ENCODE data around the gene RUNDC3A. TPM values are rescaled to one million over a fixed set of nuclear protein-coding genes. Genes with fewer than 3 reads are reported as not detected.

RUNDC3A gene
- total and polyA plus RNA-seq, 2 of the 13 experiments (the other 11 are each of a cell fraction or from before 2014, with no cell fraction given), result 0.25 TPM; not detected in 1

DNA sequence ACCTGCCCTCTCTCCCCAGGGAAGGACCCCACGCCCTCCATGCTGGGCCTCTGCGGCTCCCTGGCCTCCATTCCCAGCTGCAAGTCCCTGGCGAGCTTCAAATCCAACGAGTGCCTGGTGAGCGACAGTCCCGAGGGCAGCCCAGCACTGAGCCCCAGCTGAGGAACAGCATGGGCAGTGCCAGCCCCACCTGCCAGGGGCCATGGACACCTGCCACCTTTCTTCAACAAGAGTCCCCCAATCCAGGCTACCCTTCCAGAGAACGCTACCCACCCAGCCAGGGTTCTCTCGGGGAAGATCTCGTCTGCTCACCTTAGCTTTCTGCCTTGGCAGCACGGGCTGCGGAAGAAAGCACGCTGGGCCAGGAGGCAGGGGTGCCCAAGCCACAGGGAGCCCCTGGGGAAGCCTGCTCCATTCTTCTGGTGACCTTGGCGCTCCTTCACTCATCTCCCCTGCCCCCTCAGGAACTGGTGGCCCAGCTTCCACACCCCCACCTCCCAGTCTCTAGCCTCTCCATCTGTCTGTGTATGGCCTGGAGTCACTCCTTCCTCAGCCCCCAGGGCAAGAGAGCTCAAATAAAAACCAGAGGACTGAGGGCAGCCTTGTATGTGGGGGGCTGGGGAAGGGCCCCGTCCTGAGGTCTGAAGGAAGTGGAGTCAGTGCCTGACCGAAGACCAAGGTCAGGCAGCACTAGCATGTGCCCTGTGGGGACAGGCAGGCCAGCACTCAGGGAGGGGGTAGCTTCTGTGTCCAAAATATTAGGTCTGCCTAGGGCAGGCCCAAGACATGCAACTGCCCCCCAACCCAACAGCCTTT, 9.9 kb downstream of the RUNDC3A start (continued):
- TF ChIP-seq, protein P1, sequence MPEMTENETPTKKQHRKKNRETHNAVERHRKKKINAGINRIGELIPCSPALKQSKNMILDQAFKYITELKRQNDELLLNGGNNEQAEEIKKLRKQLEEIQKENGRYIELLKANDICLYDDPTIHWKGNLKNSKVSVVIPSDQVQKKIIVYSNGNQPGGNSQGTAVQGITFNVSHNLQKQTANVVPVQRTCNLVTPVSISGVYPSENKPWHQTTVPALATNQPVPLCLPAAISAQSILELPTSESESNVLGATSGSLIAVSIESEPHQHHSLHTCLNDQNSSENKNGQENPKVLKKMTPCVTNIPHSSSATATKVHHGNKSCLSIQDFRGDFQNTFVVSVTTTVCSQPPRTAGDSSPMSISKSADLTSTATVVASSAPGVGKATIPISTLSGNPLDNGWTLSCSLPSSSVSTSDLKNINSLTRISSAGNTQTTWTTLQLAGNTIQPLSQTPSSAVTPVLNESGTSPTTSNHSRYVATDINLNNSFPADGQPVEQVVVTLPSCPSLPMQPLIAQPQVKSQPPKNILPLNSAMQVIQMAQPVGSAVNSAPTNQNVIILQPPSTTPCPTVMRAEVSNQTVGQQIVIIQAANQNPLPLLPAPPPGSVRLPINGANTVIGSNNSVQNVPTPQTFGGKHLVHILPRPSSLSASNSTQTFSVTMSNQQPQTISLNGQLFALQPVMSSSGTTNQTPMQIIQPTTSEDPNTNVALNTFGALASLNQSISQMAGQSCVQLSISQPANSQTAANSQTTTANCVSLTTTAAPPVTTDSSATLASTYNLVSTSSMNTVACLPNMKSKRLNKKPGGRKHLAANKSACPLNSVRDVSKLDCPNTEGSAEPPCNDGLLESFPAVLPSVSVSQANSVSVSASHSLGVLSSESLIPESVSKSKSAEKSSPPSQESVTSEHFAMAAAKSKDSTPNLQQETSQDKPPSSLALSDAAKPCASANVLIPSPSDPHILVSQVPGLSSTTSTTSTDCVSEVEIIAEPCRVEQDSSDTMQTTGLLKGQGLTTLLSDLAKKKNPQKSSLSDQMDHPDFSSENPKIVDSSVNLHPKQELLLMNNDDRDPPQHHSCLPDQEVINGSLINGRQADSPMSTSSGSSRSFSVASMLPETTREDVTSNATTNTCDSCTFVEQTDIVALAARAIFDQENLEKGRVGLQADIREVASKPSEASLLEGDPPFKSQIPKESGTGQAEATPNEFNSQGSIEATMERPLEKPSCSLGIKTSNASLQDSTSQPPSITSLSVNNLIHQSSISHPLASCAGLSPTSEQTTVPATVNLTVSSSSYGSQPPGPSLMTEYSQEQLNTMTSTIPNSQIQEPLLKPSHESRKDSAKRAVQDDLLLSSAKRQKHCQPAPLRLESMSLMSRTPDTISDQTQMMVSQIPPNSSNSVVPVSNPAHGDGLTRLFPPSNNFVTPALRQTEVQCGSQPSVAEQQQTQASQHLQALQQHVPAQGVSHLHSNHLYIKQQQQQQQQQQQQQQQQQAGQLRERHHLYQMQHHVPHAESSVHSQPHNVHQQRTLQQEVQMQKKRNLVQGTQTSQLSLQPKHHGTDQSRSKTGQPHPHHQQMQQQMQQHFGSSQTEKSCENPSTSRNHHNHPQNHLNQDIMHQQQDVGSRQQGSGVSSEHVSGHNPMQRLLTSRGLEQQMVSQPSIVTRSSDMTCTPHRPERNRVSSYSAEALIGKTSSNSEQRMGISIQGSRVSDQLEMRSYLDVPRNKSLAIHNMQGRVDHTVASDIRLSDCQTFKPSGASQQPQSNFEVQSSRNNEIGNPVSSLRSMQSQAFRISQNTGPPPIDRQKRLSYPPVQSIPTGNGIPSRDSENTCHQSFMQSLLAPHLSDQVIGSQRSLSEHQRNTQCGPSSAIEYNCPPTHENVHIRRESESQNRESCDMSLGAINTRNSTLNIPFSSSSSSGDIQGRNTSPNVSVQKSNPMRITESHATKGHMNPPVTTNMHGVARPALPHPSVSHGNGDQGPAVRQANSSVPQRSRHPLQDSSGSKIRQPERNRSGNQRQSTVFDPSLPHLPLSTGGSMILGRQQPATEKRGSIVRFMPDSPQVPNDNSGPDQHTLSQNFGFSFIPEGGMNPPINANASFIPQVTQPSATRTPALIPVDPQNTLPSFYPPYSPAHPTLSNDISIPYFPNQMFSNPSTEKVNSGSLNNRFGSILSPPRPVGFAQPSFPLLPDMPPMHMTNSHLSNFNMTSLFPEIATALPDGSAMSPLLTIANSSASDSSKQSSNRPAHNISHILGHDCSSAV (CRISPR knock-in tag; IDR thresholded peaks at IDR 0.05; ENCODE audit: borderline replicate concordance), result no peak
- TF ChIP-seq KLF11 (CRISPR knock-in tag; IDR thresholded peaks at IDR 0.05) (no peak), ZNF737 (CRISPR knock-in tag; IDR thresholded peaks at IDR 0.05; ENCODE audit: borderline replicate concordance) (0 out of 2 replicates have a peak, but pooled peaks have one; percentile 29), ZNF768 (CRISPR knock-in tag; IDR thresholded peaks at IDR 0.05) (peak; percentile 35; the same call in 1 of the 2 replicates), KDM2A (CRISPR knock-in tag; IDR thresholded peaks at IDR 0.05; ENCODE audit: borderline replicate concordance, low read depth) (peak; percentile 69; the same call in 1 of the 2 replicates), PRMT3 (CRISPR knock-in tag; IDR thresholded peaks at IDR 0.05; ENCODE audit: borderline replicate concordance, low read depth) (0 out of 2 replicates have a peak, but pooled peaks have one; percentile 50), NFIB (CRISPR knock-in tag; IDR thresholded peaks at IDR 0.05; ENCODE audit: borderline replicate concordance) (no peak), ZNF704 (CRISPR knock-in tag; IDR thresholded peaks at IDR 0.05; ENCODE audit: borderline replicate concordance) (no peak), REPIN1 (CRISPR knock-in tag; IDR thresholded peaks at IDR 0.05; ENCODE audit: borderline replicate concordance, low read depth) (no peak)
- TF ChIP-seq, protein P2, sequence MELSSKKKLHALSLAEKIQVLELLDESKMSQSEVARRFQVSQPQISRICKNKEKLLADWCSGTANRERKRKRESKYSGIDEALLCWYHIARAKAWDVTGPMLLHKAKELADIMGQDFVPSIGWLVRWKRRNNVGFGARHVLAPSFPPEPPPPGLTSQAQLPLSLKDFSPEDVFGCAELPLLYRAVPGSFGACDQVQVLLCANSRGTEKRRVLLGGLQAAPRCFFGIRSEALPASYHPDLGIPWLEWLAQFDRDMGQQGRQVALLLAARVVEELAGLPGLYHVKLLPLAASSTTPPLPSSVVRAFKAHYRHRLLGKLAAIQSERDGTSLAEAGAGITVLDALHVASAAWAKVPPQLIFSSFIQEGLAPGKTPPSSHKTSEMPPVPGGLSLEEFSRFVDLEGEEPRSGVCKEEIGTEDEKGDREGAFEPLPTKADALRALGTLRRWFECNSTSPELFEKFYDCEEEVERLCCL (CRISPR knock-in tag; IDR thresholded peaks at IDR 0.05; ENCODE audit: borderline replicate concordance), result no peak
- TF ChIP-seq, protein P3, sequence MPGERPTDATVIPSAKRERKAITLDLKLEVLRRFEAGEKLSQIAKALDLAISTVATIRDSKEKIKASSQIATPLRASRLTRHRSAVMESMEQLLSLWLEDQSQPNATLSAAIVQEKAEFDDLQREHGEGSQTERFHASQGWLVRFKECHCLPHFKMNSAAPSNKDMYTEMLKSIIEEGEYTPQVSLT (CRISPR knock-in tag; IDR thresholded peaks at IDR 0.05; ENCODE audit: borderline replicate concordance, low read depth), result no peak
- TF ChIP-seq, protein P4, sequence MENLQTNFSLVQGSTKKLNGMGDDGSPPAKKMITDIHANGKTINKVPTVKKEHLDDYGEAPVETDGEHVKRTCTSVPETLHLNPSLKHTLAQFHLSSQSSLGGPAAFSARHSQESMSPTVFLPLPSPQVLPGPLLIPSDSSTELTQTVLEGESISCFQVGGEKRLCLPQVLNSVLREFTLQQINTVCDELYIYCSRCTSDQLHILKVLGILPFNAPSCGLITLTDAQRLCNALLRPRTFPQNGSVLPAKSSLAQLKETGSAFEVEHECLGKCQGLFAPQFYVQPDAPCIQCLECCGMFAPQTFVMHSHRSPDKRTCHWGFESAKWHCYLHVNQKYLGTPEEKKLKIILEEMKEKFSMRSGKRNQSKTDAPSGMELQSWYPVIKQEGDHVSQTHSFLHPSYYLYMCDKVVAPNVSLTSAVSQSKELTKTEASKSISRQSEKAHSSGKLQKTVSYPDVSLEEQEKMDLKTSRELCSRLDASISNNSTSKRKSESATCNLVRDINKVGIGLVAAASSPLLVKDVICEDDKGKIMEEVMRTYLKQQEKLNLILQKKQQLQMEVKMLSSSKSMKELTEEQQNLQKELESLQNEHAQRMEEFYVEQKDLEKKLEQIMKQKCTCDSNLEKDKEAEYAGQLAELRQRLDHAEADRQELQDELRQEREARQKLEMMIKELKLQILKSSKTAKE (CRISPR knock-in tag; IDR thresholded peaks at IDR 0.05; ENCODE audit: borderline replicate concordance), result no peak
